ENCODE results near the gene GJB3. TPM values are rescaled to one million over a fixed set of nuclear protein-coding genes. Genes with fewer than 3 reads are reported as not detected.
"Not testable (repeated sequence)": the region's sequence is repeated elsewhere in the genome, so short reads cannot be mapped to it uniquely, and the experiment has no call there.

The GJB3 gene
- total RNA-seq, 1 donor, result not detected

- DNase-seq (ENCODE audit: low read depth), result no peak
- TF ChIP-seq CTCF (IDR thresholded peaks at IDR 0.05; ENCODE audit: insufficient read depth, low read depth, low read length), result no peak
Observed at GRCh38 chr1:34808051-34808810, 27.2 kb downstream of the GJB3 start.

GRCh38 chr1:34810781-34811180 is 29.8 kb downstream of the GJB3 start:
- not testable (repeated sequence) for DNase-seq (ENCODE audit: low read depth); H3K4me3 ChIP-seq (ENCODE audit: low read depth, low read length)

More at GRCh38 chr1:34808051-34808810, 27.2 kb downstream of the GJB3 start:
- no peak overlapping the region for H3K4me3 ChIP-seq (ENCODE audit: low read depth, low read length)

- DNase-seq (ENCODE audit: low read depth), result no peak
- H3K4me3 ChIP-seq (ENCODE audit: low read depth, low read length), result no peak overlapping the region
- no peak for TF ChIP-seq CTCF (IDR thresholded peaks at IDR 0.05; ENCODE audit: insufficient read depth, low read depth, low read length)
Observed at GRCh38 chr1:34816332-34816731, 35.3 kb downstream of the GJB3 start.

- no peak overlapping the region for H3K4me3 ChIP-seq (ENCODE audit: low read depth, low read length)
- TF ChIP-seq CTCF (IDR thresholded peaks at IDR 0.05; ENCODE audit: insufficient read depth, low read depth, low read length), result no peak
- no peak for DNase-seq (ENCODE audit: low read depth)
Observed at GRCh38 chr1:34816778-34817177, 35.8 kb downstream of the GJB3 start.

GRCh38 chr1:34818862-34819261 is 37.8 kb downstream of the GJB3 start:
- H3K4me3 ChIP-seq (ENCODE audit: low read depth, low read length); DNase-seq (ENCODE audit: low read depth): not testable (repeated sequence)

GRCh38 chr1:34822202-34822601 is 41.2 kb downstream of the GJB3 start:
- H3K4me3 ChIP-seq (ENCODE audit: low read depth, low read length), result no peak overlapping the region
- no peak for TF ChIP-seq CTCF (IDR thresholded peaks at IDR 0.05; ENCODE audit: insufficient read depth, low read depth, low read length)
- DNase-seq (ENCODE audit: low read depth), result no peak

GRCh38 chr1:34824817-34825454 is 43.9 kb downstream of the GJB3 start:
- DNase-seq (ENCODE audit: low read depth), result no peak
- H3K4me3 ChIP-seq (ENCODE audit: low read depth, low read length), result no peak overlapping the region
- TF ChIP-seq CTCF (IDR thresholded peaks at IDR 0.05; ENCODE audit: insufficient read depth, low read depth, low read length), result no peak

Data from fibroblast of villous mesenchyme (primary cell).